Naive thymus-derived CD4-positive, alpha-beta T cell (primary cell): Measurements from ENCODE around the gene MEAK7. TPM values are rescaled to one million over a fixed set of nuclear protein-coding genes. Genes with fewer than 3 reads are reported as not detected.
A peak's percentile ranks its signal among the peaks of the same experiment; 100 is the strongest.

Source experiments
- ATAC-seq: fragments of 150-1000 bp; cut with Tn5 transposase; 2 replicates; pipeline ENCODE4 v1.10.0; 2021; ENCODE audit warnings: mild to moderate bottlenecking, moderate library complexity
- CTCF ChIA-PET: fragments of 350-600 bp; sonication (Branson Sonifier 250); formaldehyde crosslinking; loops from one replicate; lab custom pipeline; 2021; ENCODE audit warnings: antibody characterized with exemption; lab: Charles Lee
- POLR2A ChIA-PET: fragments of 350-600 bp; sonication (Branson Sonifier 250); formaldehyde crosslinking; loops from one replicate; lab custom pipeline; 2021; ENCODE audit warnings: antibody characterized with exemption, inconsistent platforms; lab: Charles Lee
- DNase-seq, 9 donors: peaks; one replicate each; pipeline versions ENCODE4 v3.0.0 to v3.0.0-alpha.2; 2020 to 2022; ENCODE audit warnings: mixed read lengths in 1 of 9
- H3K27ac ChIP-seq: one replicate; pipeline ENCODE4 v1.7.0; 2013; ENCODE audit warnings: mild to moderate bottlenecking, low read depth, low read length, moderate library complexity
- H3K27me3 ChIP-seq, 2 donors: one replicate each; pipeline ENCODE4 v1.7.0; 2013; ENCODE audit warnings: low read length in 2 of 2, mild to moderate bottlenecking in 2 of 2, moderate library complexity in 2 of 2; ENCODE audit not compliant: control insufficient read depth in 2 of 2, insufficient read depth in 2 of 2
- H3K36me3 ChIP-seq, 3 experiments: 1 replicate in 2 of 3; 2 replicates in 1 of 3; pipeline ENCODE4 v1.7.0; 2013; ENCODE audit warnings: low read length in 3 of 3, mild to moderate bottlenecking in 3 of 3, moderate library complexity in 1 of 3; ENCODE audit not compliant: insufficient read depth in 3 of 3, control insufficient read depth in 2 of 3
- H3K4me1 ChIP-seq, 2 donors: one replicate each; pipeline ENCODE4 v1.7.0; 2013; ENCODE audit warnings: low read length in 2 of 2, mild to moderate bottlenecking in 2 of 2, moderate library complexity in 1 of 2; ENCODE audit not compliant: control insufficient read depth in 2 of 2, insufficient read depth in 2 of 2
- H3K4me3 ChIP-seq: 2 replicates; pipeline ENCODE4 v1.7.0; 2013; ENCODE audit warnings: mild to moderate bottlenecking, low read length
- H3K9me3 ChIP-seq, 3 experiments: 1 replicate in 2 of 3; 2 replicates in 1 of 3; pipeline ENCODE4 v1.7.0; 2013; ENCODE audit warnings: low read length in 3 of 3; ENCODE audit not compliant: control insufficient read depth in 2 of 3
- H3K27ac Mint-ChIP-seq, 9 donors: one replicate each; pipeline ENCODE4 v1.8.0; 2020 to 2022; ENCODE audit warnings: mixed read lengths in 9 of 9, mild to moderate bottlenecking in 8 of 9, moderate library complexity in 5 of 9, inconsistent platforms in 2 of 9
- H3K27me3 Mint-ChIP-seq, 5 donors: one replicate each; pipeline ENCODE4 v1.8.0; 2021 to 2022; ENCODE audit warnings: mixed read lengths in 5 of 5, mild to moderate bottlenecking in 1 of 5
- H3K36me3 Mint-ChIP-seq, 5 donors: one replicate each; pipeline ENCODE4 v1.8.0; 2020 to 2022; ENCODE audit warnings: mixed read lengths in 5 of 5, mild to moderate bottlenecking in 3 of 5, inconsistent platforms in 1 of 5
- H3K4me1 Mint-ChIP-seq, 7 donors: one replicate each; pipeline ENCODE4 v1.8.0; 2020 to 2022; ENCODE audit warnings: mixed read lengths in 7 of 7, mild to moderate bottlenecking in 3 of 7, inconsistent platforms in 1 of 7
- H3K4me3 Mint-ChIP-seq, 10 donors: one replicate each; pipeline ENCODE4 v1.8.0; 2020 to 2022; ENCODE audit warnings: mild to moderate bottlenecking in 10 of 10, mixed read lengths in 10 of 10, moderate library complexity in 6 of 10, inconsistent platforms in 2 of 10
- H3K9me3 Mint-ChIP-seq, 11 donors: one replicate each; pipeline ENCODE4 v1.8.0; 2020 to 2022; ENCODE audit warnings: mixed read lengths in 11 of 11, mild to moderate bottlenecking in 4 of 11, inconsistent platforms in 1 of 11, moderate library complexity in 1 of 11
- intact Hi-C, 2 donors: fragments of 100-400 bp; cut with micrococcal nuclease; formaldehyde crosslinking; loops; one replicate each; pipeline ENCODE4 v1.15.1; 2023
- polyA plus RNA-seq, 2 donors: library from polyadenylated mRNA; unstranded; fragments of 300-500 nt; fragmentation: Illumina TruSeq; gene quantifications; one replicate each; pipeline ENCODE4 v1.2.3, GENCODE V29; 2021
- total RNA-seq, 6 experiments: library from RNA in 5 of 6; stranded (reverse) in 5 of 6; gene quantifications; 1 replicate in 5 of 6; 2 replicates in 1 of 6; pipeline ENCODE4 v1.2.3 and lab custom pipeline; 2021 to 2026

Gene MEAK7
- total and polyA plus RNA-seq, 7 experiments from 2014 or later = 4.0 to 56.1 (median 9.3) TPM

- peak in 1 of 9 donors; percentile 7 for DNase-seq
- H3K27ac Mint-ChIP-seq = no peak overlapping the region
- H3K4me3 Mint-ChIP-seq = no peak overlapping the region
Observed at GRCh38 chr16:84486126-84486525, 18.3 kb downstream of the MEAK7 start.

GRCh38 chr16:84485255-84486010, 19.0 kb downstream of the MEAK7 start:
- ATAC-seq = no peak
- H3K36me3 Mint-ChIP-seq = peaks cover 0 to 48% (median 12%) of the 10 kb centered on the region in 5 donors
- intact Hi-C loops = no loop called here
- Histone ChIP-seq H3K9me3 (no peaks in the 10 kb centered on the region), H3K27me3 (no peaks in the 10 kb centered on the region), H3K27ac (no peak overlapping the region), H3K4me1 (no peaks in the 10 kb centered on the region), H3K36me3 (peaks cover 0 to 55% (median 4%) of the 10 kb centered on the region in 3 experiments), H3K4me3 (no peak overlapping the region)
- ChIA-PET POLR2A (no interaction called here), CTCF (no interaction called here)
- H3K4me1 Mint-ChIP-seq = peaks cover 0 to 5% (median 0%) of the 10 kb centered on the region in 7 donors
- H3K27ac Mint-ChIP-seq = no peak overlapping the region
- DNase-seq = peak in 1 of 9 donors; percentile 13
- H3K9me3 Mint-ChIP-seq = no peaks in the 10 kb centered on the region
- H3K27me3 Mint-ChIP-seq = no peaks in the 10 kb centered on the region
- no peak overlapping the region for H3K4me3 Mint-ChIP-seq

More at GRCh38 chr16:84486126-84486525, 18.3 kb downstream of the MEAK7 start:
- Histone ChIP-seq H3K9me3 (no peaks in the 10 kb centered on the region), H3K4me1 (no peaks in the 10 kb centered on the region), H3K36me3 (peaks cover 0 to 50% (median 4%) of the 10 kb centered on the region in 3 experiments), H3K4me3 (no peak overlapping the region), H3K27ac (no peak overlapping the region), H3K27me3 (no peaks in the 10 kb centered on the region)
- no peaks in the 10 kb centered on the region for H3K27me3 Mint-ChIP-seq
- peaks cover 0 to 54% (median 18%) of the 10 kb centered on the region in 5 donors for H3K36me3 Mint-ChIP-seq
- ChIA-PET POLR2A (no interaction called here), CTCF (no interaction called here)
- no peak for ATAC-seq
- H3K9me3 Mint-ChIP-seq = no peaks in the 10 kb centered on the region
- H3K4me1 Mint-ChIP-seq = peaks cover 0 to 5% (median 0%) of the 10 kb centered on the region in 7 donors
- intact Hi-C loops = no loop called here

- H3K4me3 ChIP-seq = no peak overlapping the region
Observed at GRCh38 chr16:84484579-84485254, 19.7 kb downstream of the MEAK7 start.

GRCh38 chr16:84483882-84484565, 20.4 kb downstream of the MEAK7 start:
- Mint-ChIP-seq H3K27ac (no peak overlapping the region), H3K4me1 (peaks cover 0 to 1% (median 0%) of the 10 kb centered on the region in 7 donors), H3K36me3 (peaks cover 0 to 45% (median 12%) of the 10 kb centered on the region in 5 donors), H3K9me3 (no peaks in the 10 kb centered on the region), H3K4me3 (no peak overlapping the region), H3K27me3 (no peaks in the 10 kb centered on the region)
- no peak overlapping the region for H3K27ac ChIP-seq
- H3K27me3 ChIP-seq = no peaks in the 10 kb centered on the region
- DNase-seq = peak in 1 of 9 donors; percentile 17
- no peaks in the 10 kb centered on the region for H3K4me1 ChIP-seq
- H3K4me3 ChIP-seq = no peak overlapping the region
- ATAC-seq = no peak
- ChIA-PET POLR2A (no interaction called here), CTCF (interaction anchor here (0.7 kb wide), 1 partner anchor 289 kb away, joined by 3 read pairs; no protein-coding TSS in a partner anchor)
- intact Hi-C loops = loop anchor here (1.0 to 5.0 kb wide), 2 partner anchors 207 to 397 kb away; no protein-coding TSS in a partner anchor
- H3K9me3 ChIP-seq = no peaks in the 10 kb centered on the region
- peaks cover 0 to 58% (median 4%) of the 10 kb centered on the region in 3 experiments for H3K36me3 ChIP-seq

More at GRCh38 chr16:84484579-84485254, 19.7 kb downstream of the MEAK7 start:
- Histone ChIP-seq H3K27me3 (no peaks in the 10 kb centered on the region), H3K9me3 (no peaks in the 10 kb centered on the region), H3K36me3 (peaks cover 0 to 62% (median 4%) of the 10 kb centered on the region in 3 experiments), H3K27ac (no peak overlapping the region), H3K4me1 (no peaks in the 10 kb centered on the region)
- intact Hi-C loops = loop anchor here (1.0 to 5.0 kb wide), 2 partner anchors 207 to 397 kb away; no protein-coding TSS in a partner anchor
- Mint-ChIP-seq H3K36me3 (peaks cover 0 to 46% (median 11%) of the 10 kb centered on the region in 5 donors), H3K9me3 (no peaks in the 10 kb centered on the region), H3K27me3 (no peaks in the 10 kb centered on the region), H3K4me3 (no peak overlapping the region), H3K4me1 (peaks cover 0 to 2% (median 0%) of the 10 kb centered on the region in 7 donors), H3K27ac (no peak overlapping the region)
- ChIA-PET POLR2A (no interaction called here), CTCF (no interaction called here)
- no peak for ATAC-seq
- DNase-seq = peak in 1 of 9 donors; percentile 23

GRCh38 chr16:84482951-84483881, 21.2 kb downstream of the MEAK7 start:
- Histone ChIP-seq H3K27me3 (no peaks in the 10 kb centered on the region), H3K4me1 (no peaks in the 10 kb centered on the region), H3K4me3 (no peak overlapping the region), H3K9me3 (no peaks in the 10 kb centered on the region), H3K36me3 (peaks cover 0 to 58% (median under 1%) of the 10 kb centered on the region in 3 experiments), H3K27ac (no peak overlapping the region)
- POLR2A ChIA-PET = no interaction called here
- intact Hi-C loops = loop anchor here in 1 of 2 donors (5.0 kb wide), 1 partner anchor 396 kb away; no protein-coding TSS in a partner anchor
- Mint-ChIP-seq H3K27ac (no peak overlapping the region), H3K9me3 (no peaks in the 10 kb centered on the region), H3K4me3 (no peak overlapping the region), H3K4me1 (peaks cover 0 to 7% (median 0%) of the 10 kb centered on the region in 7 donors), H3K36me3 (peaks cover 0 to 46% (median 14%) of the 10 kb centered on the region in 5 donors), H3K27me3 (no peaks in the 10 kb centered on the region)
- CTCF ChIA-PET = interaction anchor here (0.7 kb wide), 1 partner anchor 289 kb away, joined by 3 read pairs; no protein-coding TSS in a partner anchor
- ATAC-seq (no peak), DNase-seq (peak in 1 of 9 donors; percentile 20)
